Stomach (tissue), 9 donors: ENCODE data around the gene ZNF598. TPM values are rescaled to one million over a fixed set of nuclear protein-coding genes. Genes with fewer than 3 reads are reported as not detected.

Experiments used
- DNase-seq, 2 donors: peaks; one replicate each; pipeline versions ENCODE4 v3.0.0 to v3.0.0-alpha.2; 2013 to 2019
- H3K27ac ChIP-seq, 5 donors: fragments of 200-600 bp in 4 of 5; sonication (generic) in 4 of 5; one replicate each; pipeline ENCODE4 v1.5.1; 2013 to 2019; ENCODE audit warnings: mild to moderate bottlenecking in 1 of 5, moderate library complexity in 1 of 5
- H3K27me3 ChIP-seq, 3 donors: fragments of 200-600 bp; sonication (generic); one replicate each; pipeline ENCODE4 v1.5.1; 2017 to 2019; ENCODE audit warnings: mixed run types in 1 of 3
- H3K36me3 ChIP-seq, 4 donors: fragments of 200-600 bp; sonication (generic); 1 replicate in 3 of 4; 2 replicates in 1 of 4; pipeline ENCODE4 v1.5.1; 2016 to 2019
- H3K4me1 ChIP-seq, 4 donors: fragments of 200-600 bp; sonication (generic); one replicate each; pipeline ENCODE4 v1.5.1; 2016 to 2019
- H3K4me3 ChIP-seq, 4 donors: fragments of 200-600 bp; sonication (generic) in 3 of 4; one replicate each; pipeline ENCODE4 v1.5.1; 2016 to 2019; ENCODE audit warnings: mild to moderate bottlenecking in 1 of 4
- H3K9me3 ChIP-seq, 4 donors: fragments of 200-600 bp; sonication (generic); one replicate each; pipeline ENCODE4 v1.5.1; 2016 to 2019
- EP300 ChIP-seq: sonication (generic); formaldehyde crosslinking; IDR thresholded peaks from one replicate; pipeline ENCODE4 v1.6.1; 2017; ENCODE audit warnings: antibody characterized with exemption
- POLR2A ChIP-seq, 4 donors: fragments of 450-650 bp; IDR thresholded peaks; one replicate each; pipeline ENCODE4 v1.6.1; 2016; ENCODE audit warnings: antibody characterized with exemption in 4 of 4, control low read depth in 2 of 4, mild to moderate bottlenecking in 1 of 4, moderate library complexity in 1 of 4
- POLR2AphosphoS5 ChIP-seq, 3 donors: sonication (generic); formaldehyde crosslinking; IDR thresholded peaks; one replicate each; pipeline ENCODE4 v1.6.1; 2016; ENCODE audit warnings: antibody characterized with exemption in 3 of 3
- WGBS, 5 donors: extraction: QIAGEN DNeasy Blood & Tissue Kit in 3 of 5; methylation state at CpG; one replicate each; pipeline versions ENCODE4 v1.1.5 to v1.1.7; 2013 to 2018; 5-methylcytosine and 5-hydroxymethylcytosine counted together
- intact Hi-C: fragments of 100-400 bp; cut with DNase I; formaldehyde crosslinking; loops from one replicate; pipeline ENCODE4 v1.15.1; 2023; ENCODE audit warnings: low total_unique reads
- polyA plus RNA-seq, 3 donors: library from polyadenylated mRNA; stranded (reverse); fragments of 200-250 nt; gene quantifications; one replicate each; pipeline ENCODE4 v1.2.3, GENCODE V29; 2013
- total RNA-seq, 5 donors: library from RNA; depleted of rRNA; stranded (reverse); fragments of >200 nt; gene quantifications; one replicate each; pipeline versions ENCODE4 v1.1.0 to v1.2.3, GENCODE V29; 2014 to 2016
- TF ChIP-seq, protein P1 (sequence below), 7 experiments: fragments of 450-650 bp in 4 of 7; fragments of 200-600 bp in 3 of 7; sonication (generic) in 3 of 7; IDR thresholded peaks; one replicate each; pipeline ENCODE4 v1.5.1; 2016 to 2019; ENCODE audit warnings: antibody characterized with exemption in 7 of 7, control low read depth in 2 of 7, mild to moderate bottlenecking in 1 of 7
- donor health status: healthy with polysubstance abuse.
- donor health status: Bipolar disorder and iron deficiency.
- donor health status: healthy.

Gene ZNF598
- total and polyA plus RNA-seq, 8 donors, result 16.3 to 86.2 (median 26.2) TPM

DNA sequence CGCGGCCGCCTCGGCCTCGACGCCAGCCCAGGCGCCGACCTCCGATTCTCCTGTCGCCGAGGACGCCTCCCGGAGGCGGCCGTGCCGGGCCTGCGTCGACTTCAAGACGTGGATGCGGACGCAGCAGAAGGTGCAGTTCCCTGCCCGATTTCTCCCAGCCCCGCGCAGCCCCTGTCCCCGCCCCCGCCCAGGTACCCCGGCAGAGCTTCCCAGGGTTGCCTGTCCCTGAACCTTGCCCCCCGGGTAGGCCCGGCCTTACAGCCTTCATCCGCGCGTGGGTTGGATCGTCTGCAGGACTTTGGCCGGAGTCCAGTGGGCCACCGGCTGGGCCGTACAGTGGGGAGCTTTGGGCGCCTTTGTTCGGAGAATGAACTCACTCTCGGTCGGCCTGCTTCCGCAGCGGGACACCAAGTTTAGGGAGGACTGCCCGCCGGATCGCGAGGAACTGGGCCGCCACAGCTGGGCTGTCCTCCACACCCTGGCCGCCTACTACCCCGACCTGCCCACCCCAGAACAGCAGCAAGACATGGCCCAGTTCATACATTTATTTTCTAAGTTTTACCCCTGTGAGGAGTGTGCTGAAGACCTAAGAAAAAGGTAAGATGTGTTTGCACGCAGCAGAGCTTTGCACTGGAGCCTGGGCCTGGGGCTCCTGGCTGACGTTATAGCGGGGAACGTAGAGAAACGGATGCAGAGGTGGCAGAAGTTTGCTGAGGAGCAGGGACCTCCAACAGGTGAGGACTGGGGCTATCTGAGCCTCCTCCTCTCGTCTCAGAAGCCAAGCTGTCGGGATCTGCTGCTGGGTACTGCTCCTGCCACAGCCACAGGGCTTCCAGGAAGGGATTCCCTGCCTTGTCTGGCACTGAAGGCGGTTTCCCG, 25.0 kb downstream of the ZNF598 start:
- no peak for DNase-seq
- Histone ChIP-seq H3K4me1 (peaks cover 30 to 68% (median 65%) of the 10 kb centered on the region in 4 donors), H3K27me3 (peaks cover 4 to 56% (median 36%) of the 10 kb centered on the region in 3 donors), H3K4me3 (peak overlapping the region; percentile 77 to 83 (median 78)), H3K9me3 (no peaks in the 10 kb centered on the region), H3K27ac (peak overlapping the region; percentile 64 to 84 (median 76)), H3K36me3 (peaks cover 14 to 23% (median 21%) of the 10 kb centered on the region in 4 donors)
- no peak for TF ChIP-seq POLR2AphosphoS5 (IDR thresholded peaks at IDR 0.05)
- TF ChIP-seq, protein P1, sequence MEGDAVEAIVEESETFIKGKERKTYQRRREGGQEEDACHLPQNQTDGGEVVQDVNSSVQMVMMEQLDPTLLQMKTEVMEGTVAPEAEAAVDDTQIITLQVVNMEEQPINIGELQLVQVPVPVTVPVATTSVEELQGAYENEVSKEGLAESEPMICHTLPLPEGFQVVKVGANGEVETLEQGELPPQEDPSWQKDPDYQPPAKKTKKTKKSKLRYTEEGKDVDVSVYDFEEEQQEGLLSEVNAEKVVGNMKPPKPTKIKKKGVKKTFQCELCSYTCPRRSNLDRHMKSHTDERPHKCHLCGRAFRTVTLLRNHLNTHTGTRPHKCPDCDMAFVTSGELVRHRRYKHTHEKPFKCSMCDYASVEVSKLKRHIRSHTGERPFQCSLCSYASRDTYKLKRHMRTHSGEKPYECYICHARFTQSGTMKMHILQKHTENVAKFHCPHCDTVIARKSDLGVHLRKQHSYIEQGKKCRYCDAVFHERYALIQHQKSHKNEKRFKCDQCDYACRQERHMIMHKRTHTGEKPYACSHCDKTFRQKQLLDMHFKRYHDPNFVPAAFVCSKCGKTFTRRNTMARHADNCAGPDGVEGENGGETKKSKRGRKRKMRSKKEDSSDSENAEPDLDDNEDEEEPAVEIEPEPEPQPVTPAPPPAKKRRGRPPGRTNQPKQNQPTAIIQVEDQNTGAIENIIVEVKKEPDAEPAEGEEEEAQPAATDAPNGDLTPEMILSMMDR (IDR thresholded peaks at IDR 0.05), result no peak
- TF ChIP-seq POLR2A (IDR thresholded peaks at IDR 0.05), result no peak
- TF ChIP-seq EP300, result no peak
- intact Hi-C loops, result no loop called here
- WGBS, 5 donors, result 8 to 30% (median 12%) methylated on average over 17 to 58 of the region's 58 CpGs

DNA sequence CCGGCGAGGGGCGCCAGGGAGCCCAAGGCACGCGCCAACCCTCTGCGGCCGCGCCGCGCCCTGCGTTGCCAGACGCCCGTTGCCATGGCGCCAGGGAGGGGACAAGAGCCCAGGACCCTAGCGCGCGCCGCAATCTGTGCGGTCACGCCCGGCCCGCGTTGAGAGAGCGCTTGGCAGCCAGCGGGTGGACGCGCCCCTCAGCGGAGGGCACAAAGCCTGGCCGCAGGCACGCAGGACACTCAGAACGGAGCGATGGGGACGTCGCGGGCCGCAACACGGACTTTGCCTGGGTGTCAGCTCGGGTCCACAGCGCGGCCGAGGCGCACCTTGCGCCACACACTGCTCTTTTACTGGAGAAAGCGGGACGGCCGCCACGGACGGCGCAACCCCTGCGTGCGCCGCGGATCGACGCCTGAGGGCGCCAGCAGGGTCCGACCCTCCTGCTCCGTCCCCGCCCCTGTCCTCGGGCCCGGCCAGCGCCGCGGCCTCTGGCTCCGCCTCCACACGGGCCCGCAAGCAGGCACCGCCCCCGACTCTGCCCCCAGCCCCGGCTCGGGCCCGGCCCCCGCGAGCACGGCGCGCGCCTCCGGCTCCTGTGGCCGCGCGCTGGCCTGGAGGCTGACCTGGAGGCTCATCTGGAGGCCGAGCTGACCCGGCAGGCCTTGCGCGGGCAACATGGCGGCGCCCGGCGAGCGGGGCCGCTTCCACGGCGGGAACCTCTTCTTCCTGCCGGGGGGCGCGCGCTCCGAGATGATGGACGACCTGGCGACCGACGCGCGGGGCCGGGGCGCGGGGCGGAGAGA, 25.9 kb downstream of the ZNF598 start, which contains the start of gene GFER:
TSS of gene GFER (plus strand) at position 650 of the 803 bp plus-strand sequence. CDS start at position 676, 26 bp downstream.
- H3K9me3 ChIP-seq, result no peaks in the 10 kb centered on the region
- TF ChIP-seq EP300 (no peak), POLR2A (IDR thresholded peaks at IDR 0.05) (no peak), POLR2AphosphoS5 (IDR thresholded peaks at IDR 0.05) (peak in 2 of 3 donors; percentile 55 to 75)
- TF ChIP-seq, protein P1 (IDR thresholded peaks at IDR 0.05), result peak in 2 of 7 experiments; percentile 26 to 31
- H3K4me3 ChIP-seq, result peak within 1 kb of the TSS; percentile 77 to 83 (median 78)
- peaks cover 14 to 25% (median 23%) of the 10 kb centered on the region in 4 donors for H3K36me3 ChIP-seq
- H3K27ac ChIP-seq, result peak within 1 kb of the TSS; percentile 64 to 84 (median 76)
- peaks cover 29 to 69% (median 64%) of the 10 kb centered on the region in 4 donors for H3K4me1 ChIP-seq
- peaks cover 4 to 56% (median 36%) of the 10 kb centered on the region in 3 donors for H3K27me3 ChIP-seq
- intact Hi-C loops, result no loop called here
- DNase-seq, result peak; percentile 91 to 97
- WGBS, 5 donors, result 0 to 1% (median 1%) methylated on average over 26 to 109 of the region's 109 CpGs

DNA sequence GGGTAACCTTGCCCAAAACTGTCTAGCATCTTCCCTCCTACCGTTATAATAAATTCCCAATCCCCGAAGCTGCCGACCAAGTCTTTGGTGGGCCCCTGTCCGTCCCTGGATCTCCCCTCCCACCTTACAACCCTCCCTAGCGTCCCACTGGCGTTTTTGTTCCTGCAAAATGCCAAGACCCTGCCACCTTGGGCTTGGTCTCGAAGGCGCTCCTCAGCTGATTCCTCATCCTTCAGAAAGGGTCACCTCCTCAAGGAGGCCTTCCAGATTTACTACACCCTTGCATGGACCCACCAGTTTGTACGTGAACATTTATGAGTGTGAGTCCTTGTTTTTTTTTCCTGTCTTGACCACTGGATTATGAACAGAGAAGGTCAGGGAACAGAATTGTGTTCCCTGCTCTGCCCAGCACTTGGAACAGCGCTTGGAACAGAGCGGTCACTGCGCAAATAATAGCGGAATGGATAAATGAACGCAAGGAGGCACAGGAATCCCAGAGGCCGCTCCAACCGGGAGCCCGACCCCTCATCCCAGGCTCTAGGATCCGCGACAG, 26.6 kb downstream of the ZNF598 start:
- Histone ChIP-seq H3K27ac (peak overlapping the region; percentile 64 to 84 (median 76)), H3K9me3 (no peaks in the 10 kb centered on the region), H3K36me3 (peaks cover 17 to 32% (median 30%) of the 10 kb centered on the region in 4 donors), H3K4me1 (peaks cover 32 to 75% (median 65%) of the 10 kb centered on the region in 4 donors), H3K4me3 (peak overlapping the region; percentile 77 to 83 (median 78)), H3K27me3 (peaks cover 4 to 56% (median 36%) of the 10 kb centered on the region in 3 donors)
- intact Hi-C loops, result no loop called here
- 24 to 32% (median 31%) methylated on average over 19 of the region's 19 CpGs for WGBS, 5 donors
- DNase-seq, result no peak
- no peak for TF ChIP-seq EP300
- TF ChIP-seq, protein P1 (IDR thresholded peaks at IDR 0.05), result no peak
- no peak for TF ChIP-seq POLR2AphosphoS5 (IDR thresholded peaks at IDR 0.05)
- no peak for TF ChIP-seq POLR2A (IDR thresholded peaks at IDR 0.05)
